Endothelial cell of umbilical vein (primary cell): ENCODE results near the gene MBTPS1. TPM values are rescaled to one million over a fixed set of nuclear protein-coding genes. Genes with fewer than 3 reads are reported as not detected.

Source experiments
- BruUV-seq: library from RNA; stranded (reverse); fragments of 400-500 nt; replicated peaks from 2 replicates; lab custom pipeline; 2021; lab: Mats Ljungman, UMichigan
- CTCF ChIA-PET: fragments of 300-600, 350-600 bp; sonication (Branson Sonifier 250); formaldehyde crosslinking; loops from one replicate; lab custom pipeline; 2021; ENCODE audit warnings: antibody characterized with exemption, inconsistent platforms; lab: Charles Lee
- POLR2A ChIA-PET: fragments of 300-600, 350-600 bp; sonication (Branson Sonifier 250); formaldehyde crosslinking; loops from one replicate; lab custom pipeline; 2021; ENCODE audit warnings: antibody characterized with exemption, inconsistent platforms; lab: Charles Lee
- DNase-seq: peaks from one replicate; pipeline ENCODE4 v3.0.0-alpha.2; 2011; ENCODE audit warnings: low read depth, low spot score
- FAIRE-seq: peaks from 2 replicates; lab custom pipeline; 2011; peaks lifted over from hg19 to GRCh38; lab: Jason Lieb, UNC
- H2AFZ ChIP-seq: 2 replicates; pipeline ENCODE4 v1.6.0; 2012; ENCODE audit warnings: low read depth, low read length, control low read depth, inconsistent platforms
- H3K27ac ChIP-seq: 2 replicates; pipeline ENCODE4 v1.5.1; 2011; ENCODE audit warnings: low read depth, mild to moderate bottlenecking, control low read depth, low read length, moderate library complexity; ENCODE audit not compliant: insufficient read depth
- H3K27me3 ChIP-seq, 2 experiments: 2 replicates each; pipeline versions ENCODE4 v1.6.0 to v1.6.1; 2011; ENCODE audit warnings: low read length in 2 of 2, mixed read lengths in 1 of 2; ENCODE audit not compliant: control insufficient read depth in 2 of 2, insufficient read depth in 2 of 2
- H3K36me3 ChIP-seq, 2 experiments: 2 replicates in 1 of 2; 3 replicates in 1 of 2; pipeline ENCODE4 v1.5.1; 2011; ENCODE audit warnings: low read length in 2 of 2, mild to moderate bottlenecking in 1 of 2, moderate library complexity in 1 of 2; ENCODE audit not compliant: control insufficient read depth in 2 of 2, insufficient read depth in 2 of 2; ENCODE audit errors: extremely low read depth in 1 of 2
- H3K4me1 ChIP-seq: 3 replicates; pipeline ENCODE4 v1.5.1; 2011; ENCODE audit warnings: mild to moderate bottlenecking, low read length; ENCODE audit not compliant: control insufficient read depth, insufficient read depth; ENCODE audit errors: extremely low read depth
- H3K4me2 ChIP-seq: 2 replicates; pipeline ENCODE4 v1.6.1; 2011; ENCODE audit warnings: low read length, control low read depth, mixed read lengths; ENCODE audit not compliant: insufficient read depth
- H3K4me3 ChIP-seq, 3 experiments: fragments of 200-600 bp in 1 of 3; sonication (generic), shearing (Covaris generic) in 1 of 3; replicated peaks in 1 of 3; 2 replicates each; pipeline ENCODE4 v1.5.1; 2011 to 2016; ENCODE audit warnings: control low read depth in 3 of 3, low read length in 3 of 3, mild to moderate bottlenecking in 2 of 3, inconsistent platforms in 1 of 3, low read depth in 1 of 3, moderate library complexity in 1 of 3; ENCODE audit not compliant: insufficient read depth in 1 of 3
- H3K79me2 ChIP-seq: 2 replicates; pipeline ENCODE4 v1.6.0; 2012; ENCODE audit warnings: low read length, inconsistent platforms; ENCODE audit not compliant: control insufficient read depth, insufficient read depth
- H3K9ac ChIP-seq: replicated peaks from 2 replicates; pipeline ENCODE3; 2011; ENCODE audit warnings: low read length, control low read depth; ENCODE audit not compliant: insufficient read depth; ENCODE audit errors: extremely low read depth
- H3K9me1 ChIP-seq: replicated peaks from 3 replicates; pipeline ENCODE4 v1.6.0; 2011; ENCODE audit warnings: mild to moderate bottlenecking, low read length; ENCODE audit not compliant: control insufficient read depth, insufficient read depth; ENCODE audit errors: extremely low read depth
- H3K9me3 ChIP-seq: replicated peaks from 2 replicates; pipeline ENCODE4 v1.5.1; 2012; ENCODE audit warnings: low read length, inconsistent platforms; ENCODE audit not compliant: control insufficient read depth, insufficient read depth
- H4K20me1 ChIP-seq: replicated peaks from 2 replicates; pipeline ENCODE3; 2011; ENCODE audit warnings: mild to moderate bottlenecking, low read length; ENCODE audit not compliant: control insufficient read depth, insufficient read depth; ENCODE audit errors: extremely low read depth
- CTCF ChIP-seq, 2 donors: IDR thresholded peaks; 1 replicate in 1 of 2; 2 replicates in 1 of 2; pipeline ENCODE4 v1.5.1; 2011; ENCODE audit warnings: low read length in 2 of 2, mild to moderate bottlenecking in 2 of 2, moderate library complexity in 2 of 2, control low read depth in 1 of 2, inconsistent platforms in 1 of 2, low read depth in 1 of 2; ENCODE audit not compliant: insufficient read depth in 1 of 2; ENCODE audit errors: extremely low read depth in 1 of 2
- EZH2 ChIP-seq: IDR thresholded peaks from 2 replicates; pipeline ENCODE4 v1.6.1; 2012; ENCODE audit warnings: borderline replicate concordance, low read depth, mild to moderate bottlenecking, moderate library complexity, low read length, inconsistent platforms; ENCODE audit not compliant: severe bottlenecking
- FOS ChIP-seq: IDR thresholded peaks from 2 replicates; pipeline ENCODE4 v1.6.1; 2011; ENCODE audit warnings: mild to moderate bottlenecking, low read length, moderate library complexity, borderline replicate concordance; ENCODE audit not compliant: insufficient read depth
- GATA2 ChIP-seq: IDR thresholded peaks from 2 replicates; pipeline ENCODE4 v1.7.0; 2011; ENCODE audit warnings: low read depth, mild to moderate bottlenecking, moderate library complexity, mixed read lengths, low read length; ENCODE audit not compliant: insufficient read length, insufficient read depth
- JUN ChIP-seq: IDR thresholded peaks from 2 replicates; pipeline ENCODE4 v1.6.1; 2011; ENCODE audit warnings: borderline replicate concordance, low read depth; ENCODE audit not compliant: insufficient read length, insufficient read depth
- MAX ChIP-seq: IDR thresholded peaks from 2 replicates; pipeline ENCODE4 v1.6.1; 2011; ENCODE audit not compliant: insufficient read depth, insufficient read length
- MYC ChIP-seq: IDR thresholded peaks from one replicate; pipeline ENCODE4 v1.6.1; 2011; ENCODE audit warnings: mild to moderate bottlenecking, low read depth, low read length
- POLR2A ChIP-seq: IDR thresholded peaks from 2 replicates; pipeline ENCODE4 v1.6.1; 2012; ENCODE audit warnings: low read depth, mild to moderate bottlenecking, control low read depth, low read length
- POLR2AphosphoS5 ChIP-seq: IDR thresholded peaks from 2 replicates; pipeline ENCODE4 v1.6.1; 2012; ENCODE audit warnings: low read depth, mild to moderate bottlenecking, control low read depth, low read length, moderate library complexity; ENCODE audit not compliant: insufficient read depth
- dilution Hi-C: fragments of 300-500 bp; cut with MboI; formaldehyde crosslinking; loops from one replicate; pipeline ENCODE4 v1.15.0; 2019; ENCODE audit warnings: low sequenced_read_pairs; ENCODE audit not compliant: extremely low pct_ligation_motif_present
- intact Hi-C: fragments of 100-400 bp; cut with micrococcal nuclease; formaldehyde crosslinking; loops from one replicate; pipeline ENCODE4 v1.10.0; 2022
- polyA plus RNA-seq, 4 experiments: library from polyadenylated mRNA; depleted of rRNA in 3 of 4; stranded (reverse) in 3 of 4; unstranded in 1 of 4; fragments of >200 nt; gene quantifications; 2 replicates each; pipeline versions ENCODE4 v1.2.1 to v1.2.3, GENCODE V29; 2011 to 2012; ENCODE audit warnings: missing spikeins in 1 of 4
- total RNA-seq: library from RNA; stranded (reverse); gene quantifications from 2 replicates; pipeline ENCODE4 v1.2.3, GENCODE V29; 2021

MBTPS1 gene
- total and polyA plus RNA-seq, 2 donors (not counting 3 experiments of a cell fraction or from before 2014, with no cell fraction given), result 82.3 to 99.6 TPM

GRCh38 chr16:84015399-84015798, 101.3 kb downstream of the MBTPS1 start:
- Histone ChIP-seq H2AFZ (no peak overlapping the region), H3K27ac (no peak overlapping the region), H3K9ac (no peak overlapping the region), H3K36me3 (no peaks in the 10 kb centered on the region), H3K9me1 (no peaks in the 10 kb centered on the region), H3K27me3 (no peaks in the 10 kb centered on the region), H3K4me3 (no peak overlapping the region), H3K79me2 (no peaks in the 10 kb centered on the region), H4K20me1 (no peaks in the 10 kb centered on the region), H3K9me3 (no peaks in the 10 kb centered on the region), H3K4me1 (no peaks in the 10 kb centered on the region), H3K4me2 (no peak overlapping the region)
- TF ChIP-seq EZH2, result no peak
- TF ChIP-seq GATA2, result no peak
- TF ChIP-seq JUN, result no peak
- no peak for TF ChIP-seq CTCF (IDR thresholded peaks at IDR 0.05; ENCODE audit: extremely low read depth in 1 of 2, insufficient read depth in 1 of 2, low read depth in 1 of 2, low read length in 2 of 2)
- no peak for TF ChIP-seq POLR2AphosphoS5
- no peak for TF ChIP-seq MYC
- no peak for TF ChIP-seq MAX
- no peak for TF ChIP-seq FOS
- TF ChIP-seq POLR2A, result no peak
- CTCF ChIA-PET, result interaction anchor here (0.8 kb wide), 1 partner anchor 13 kb away, joined by 3 read pairs; no protein-coding TSS in a partner anchor
- intact Hi-C loops, result no loop called here
- POLR2A ChIA-PET, result no interaction called here
- no peak for DNase-seq
- FAIRE-seq, result no peak
- no TSS peak for BruUV-seq
- dilution Hi-C loops, result no loop called here
